ENCODE results near the gene RHBDL1. TPM values are rescaled to one million over a fixed set of nuclear protein-coding genes. Genes with fewer than 3 reads are reported as not detected.

Gene RHBDL1
- total and polyA plus RNA-seq, 2 donors (not counting 1 experiment from before 2014, with no cell fraction given) = 0.76 to 7.1 TPM

- H3K4me1 ChIP-seq (ENCODE audit: control insufficient read depth, extremely low read depth, insufficient read depth, low read length) = peaks cover 2% of the 10 kb centered on the region
- H4K20me1 ChIP-seq (ENCODE audit: control insufficient read depth, extremely low read depth, insufficient read depth, low read length) = no peaks in the 10 kb centered on the region
- H3K27me3 ChIP-seq (ENCODE audit: control insufficient read depth, insufficient read depth, low read length) = no peaks in the 10 kb centered on the region
- no peaks in the 10 kb centered on the region for H3K79me2 ChIP-seq (ENCODE audit: control insufficient read depth, insufficient read depth, low read length)
- H2AFZ ChIP-seq (ENCODE audit: low read length) = no peak overlapping the region
- no peak overlapping the region for H3K27ac ChIP-seq (ENCODE audit: insufficient read depth, low read length)
- no peaks in the 10 kb centered on the region for H3K9me3 ChIP-seq (ENCODE audit: control insufficient read depth, insufficient read depth, low read depth, low read length)
- H3K9ac ChIP-seq (ENCODE audit: insufficient read depth, low read length) = no peak overlapping the region
- DNase-seq (ENCODE audit: low read depth in 2 of 2) = no peak
- TF ChIP-seq EZH2 (IDR thresholded peaks at IDR 0.05; ENCODE audit: low read length, missing control alignments) = no peak
- TF ChIP-seq, protein P1, sequence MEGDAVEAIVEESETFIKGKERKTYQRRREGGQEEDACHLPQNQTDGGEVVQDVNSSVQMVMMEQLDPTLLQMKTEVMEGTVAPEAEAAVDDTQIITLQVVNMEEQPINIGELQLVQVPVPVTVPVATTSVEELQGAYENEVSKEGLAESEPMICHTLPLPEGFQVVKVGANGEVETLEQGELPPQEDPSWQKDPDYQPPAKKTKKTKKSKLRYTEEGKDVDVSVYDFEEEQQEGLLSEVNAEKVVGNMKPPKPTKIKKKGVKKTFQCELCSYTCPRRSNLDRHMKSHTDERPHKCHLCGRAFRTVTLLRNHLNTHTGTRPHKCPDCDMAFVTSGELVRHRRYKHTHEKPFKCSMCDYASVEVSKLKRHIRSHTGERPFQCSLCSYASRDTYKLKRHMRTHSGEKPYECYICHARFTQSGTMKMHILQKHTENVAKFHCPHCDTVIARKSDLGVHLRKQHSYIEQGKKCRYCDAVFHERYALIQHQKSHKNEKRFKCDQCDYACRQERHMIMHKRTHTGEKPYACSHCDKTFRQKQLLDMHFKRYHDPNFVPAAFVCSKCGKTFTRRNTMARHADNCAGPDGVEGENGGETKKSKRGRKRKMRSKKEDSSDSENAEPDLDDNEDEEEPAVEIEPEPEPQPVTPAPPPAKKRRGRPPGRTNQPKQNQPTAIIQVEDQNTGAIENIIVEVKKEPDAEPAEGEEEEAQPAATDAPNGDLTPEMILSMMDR (conservative IDR thresholded peaks at IDR 0.05 in 1 of 2, IDR thresholded peaks at IDR 0.05 in 1 of 2; ENCODE audit: low read depth in 1 of 2, low read length in 2 of 2) = no peak
- peaks cover 17% of the 10 kb centered on the region for H3K36me3 ChIP-seq (ENCODE audit: control insufficient read depth, insufficient read depth, low read length)
- H3K4me2 ChIP-seq (ENCODE audit: extremely low read depth, insufficient read depth, low read length) = no peak overlapping the region
- H3K4me3 ChIP-seq (replicated peaks in 1 of 4; ENCODE audit: control extremely low read depth in 1 of 4, insufficient read depth in 1 of 4, low read depth in 3 of 4, low read length in 4 of 4) = no peak overlapping the region
These were observed 46.2 kb upstream of the RHBDL1 start for GRCh38 chr16:629185-629832.

- no peaks in the 10 kb centered on the region for H4K20me1 ChIP-seq (ENCODE audit: control insufficient read depth, extremely low read depth, insufficient read depth, low read length)
- H3K9ac ChIP-seq (ENCODE audit: insufficient read depth, low read length) = no peak overlapping the region
- no peak for DNase-seq (ENCODE audit: low read depth in 2 of 2)
- no peak overlapping the region for H3K4me2 ChIP-seq (ENCODE audit: extremely low read depth, insufficient read depth, low read length)
- TF ChIP-seq EZH2 (IDR thresholded peaks at IDR 0.05; ENCODE audit: low read length, missing control alignments) = no peak
- TF ChIP-seq, protein P1 (conservative IDR thresholded peaks at IDR 0.05 in 1 of 2, IDR thresholded peaks at IDR 0.05 in 1 of 2; ENCODE audit: low read depth in 1 of 2, low read length in 2 of 2) = no peak
- H3K36me3 ChIP-seq (ENCODE audit: control insufficient read depth, insufficient read depth, low read length) = peaks cover 17% of the 10 kb centered on the region
- no peaks in the 10 kb centered on the region for H3K27me3 ChIP-seq (ENCODE audit: control insufficient read depth, insufficient read depth, low read length)
- H3K27ac ChIP-seq (ENCODE audit: insufficient read depth, low read length) = no peak overlapping the region
- peaks cover 2% of the 10 kb centered on the region for H3K4me1 ChIP-seq (ENCODE audit: control insufficient read depth, extremely low read depth, insufficient read depth, low read length)
- H3K4me3 ChIP-seq (replicated peaks in 1 of 4; ENCODE audit: control extremely low read depth in 1 of 4, insufficient read depth in 1 of 4, low read depth in 3 of 4, low read length in 4 of 4) = no peak overlapping the region
- no peaks in the 10 kb centered on the region for H3K9me3 ChIP-seq (ENCODE audit: control insufficient read depth, insufficient read depth, low read depth, low read length)
- no peaks in the 10 kb centered on the region for H3K79me2 ChIP-seq (ENCODE audit: control insufficient read depth, insufficient read depth, low read length)
- H2AFZ ChIP-seq (ENCODE audit: low read length) = no peak overlapping the region
These were observed 45.6 kb upstream of the RHBDL1 start for GRCh38 chr16:629833-630248.

- H3K9me3 ChIP-seq (ENCODE audit: control insufficient read depth, insufficient read depth, low read depth, low read length) = no peaks in the 10 kb centered on the region
- H3K4me1 ChIP-seq (ENCODE audit: control insufficient read depth, extremely low read depth, insufficient read depth, low read length) = peaks cover 2% of the 10 kb centered on the region
- no peak overlapping the region for H3K4me2 ChIP-seq (ENCODE audit: extremely low read depth, insufficient read depth, low read length)
- no peaks in the 10 kb centered on the region for H3K27me3 ChIP-seq (ENCODE audit: control insufficient read depth, insufficient read depth, low read length)
- H4K20me1 ChIP-seq (ENCODE audit: control insufficient read depth, extremely low read depth, insufficient read depth, low read length) = no peaks in the 10 kb centered on the region
- no peak for DNase-seq (ENCODE audit: low read depth in 2 of 2)
- H3K4me3 ChIP-seq (replicated peaks in 1 of 4; ENCODE audit: control extremely low read depth in 1 of 4, insufficient read depth in 1 of 4, low read depth in 3 of 4, low read length in 4 of 4) = no peak overlapping the region
- no peak overlapping the region for H3K27ac ChIP-seq (ENCODE audit: insufficient read depth, low read length)
- H3K36me3 ChIP-seq (ENCODE audit: control insufficient read depth, insufficient read depth, low read length) = peaks cover 17% of the 10 kb centered on the region
- no peak overlapping the region for H2AFZ ChIP-seq (ENCODE audit: low read length)
- no peak overlapping the region for H3K9ac ChIP-seq (ENCODE audit: insufficient read depth, low read length)
- H3K79me2 ChIP-seq (ENCODE audit: control insufficient read depth, insufficient read depth, low read length) = peaks cover under 1% of the 10 kb centered on the region
- TF ChIP-seq, protein P1 (conservative IDR thresholded peaks at IDR 0.05 in 1 of 2, IDR thresholded peaks at IDR 0.05 in 1 of 2; ENCODE audit: low read depth in 1 of 2, low read length in 2 of 2) = no peak
- TF ChIP-seq EZH2 (IDR thresholded peaks at IDR 0.05; ENCODE audit: low read length, missing control alignments) = no peak
These were observed 45.1 kb upstream of the RHBDL1 start for GRCh38 chr16:630249-630814.

Measured in fibroblast of lung (primary cell).